NCI-H128 (cell line): Measurements from ENCODE around the gene EXD3.

Experiments used
- DNase-seq: peaks from one replicate; lab custom pipeline; 2025; ENCODE audit not compliant: unreplicated experiment; lab: John Stamatoyannopoulos, UW

The EXD3 gene

DNA sequence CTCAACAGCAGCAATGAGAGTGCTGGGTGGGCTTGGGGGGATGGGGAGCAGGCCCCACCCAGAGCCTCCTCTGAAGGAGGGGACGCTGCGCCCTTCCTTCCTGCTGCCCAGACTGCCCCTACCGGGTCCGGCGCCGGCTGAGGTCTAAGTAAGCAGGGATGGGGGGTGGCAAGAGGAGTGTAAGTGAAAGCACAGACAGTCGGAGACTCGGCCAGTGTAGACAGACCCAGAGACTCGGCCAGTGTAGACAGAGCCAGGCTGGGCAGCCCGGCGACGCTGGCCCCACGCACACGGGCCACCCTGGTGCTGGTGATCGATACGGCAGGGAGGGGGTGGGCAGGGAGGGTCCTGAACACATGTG lies 25.6 kb upstream of the EXD3 start:
- no peak for DNase-seq

DNA sequence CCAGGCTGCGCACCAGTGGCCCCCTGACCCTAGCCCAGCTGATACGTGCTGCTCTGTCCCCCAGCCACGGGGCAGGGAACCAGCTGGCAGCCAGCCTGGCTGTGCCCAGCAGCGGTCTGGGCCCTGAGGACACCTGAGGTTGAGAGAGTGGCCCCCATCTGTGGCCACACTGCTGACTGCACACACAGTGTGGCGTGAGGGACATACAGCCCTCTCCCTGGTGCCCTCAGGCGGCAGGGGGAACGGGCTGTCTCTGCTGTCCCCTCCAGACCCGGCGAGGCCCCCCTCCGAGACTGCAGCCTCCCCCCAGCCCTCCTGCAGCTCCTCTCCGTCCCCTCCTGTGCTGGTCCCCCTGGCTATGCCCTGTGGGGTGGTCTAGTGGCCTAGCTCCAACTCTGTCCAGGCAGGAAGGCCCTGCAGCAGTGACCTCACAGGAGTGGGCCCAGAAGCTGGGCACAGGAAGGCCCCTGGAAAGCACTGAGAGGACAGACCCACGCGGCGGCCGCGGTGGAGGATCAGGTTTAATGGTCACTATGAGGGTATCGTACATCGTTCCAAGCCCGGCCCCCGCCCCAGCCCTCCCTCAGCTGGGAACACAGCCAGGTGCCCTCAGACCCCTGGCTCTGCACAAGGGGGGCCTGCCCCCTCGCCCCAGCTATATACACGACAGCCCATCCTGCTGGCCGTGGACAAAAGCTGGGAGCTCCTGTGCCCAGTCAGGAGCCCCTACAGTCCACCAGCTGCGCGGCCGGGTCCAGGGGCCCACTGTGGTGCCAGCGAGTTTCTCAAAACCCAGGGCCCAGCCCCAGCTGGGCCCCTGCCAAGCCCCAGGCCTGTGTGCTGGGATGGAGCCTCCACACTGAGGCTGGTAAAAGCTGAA lies 25.0 kb upstream of the EXD3 start:
- no peak for DNase-seq

GRCh38 chr9:137446851-137447471 lies 24.0 kb upstream of the EXD3 start:
- no peak for DNase-seq

DNA sequence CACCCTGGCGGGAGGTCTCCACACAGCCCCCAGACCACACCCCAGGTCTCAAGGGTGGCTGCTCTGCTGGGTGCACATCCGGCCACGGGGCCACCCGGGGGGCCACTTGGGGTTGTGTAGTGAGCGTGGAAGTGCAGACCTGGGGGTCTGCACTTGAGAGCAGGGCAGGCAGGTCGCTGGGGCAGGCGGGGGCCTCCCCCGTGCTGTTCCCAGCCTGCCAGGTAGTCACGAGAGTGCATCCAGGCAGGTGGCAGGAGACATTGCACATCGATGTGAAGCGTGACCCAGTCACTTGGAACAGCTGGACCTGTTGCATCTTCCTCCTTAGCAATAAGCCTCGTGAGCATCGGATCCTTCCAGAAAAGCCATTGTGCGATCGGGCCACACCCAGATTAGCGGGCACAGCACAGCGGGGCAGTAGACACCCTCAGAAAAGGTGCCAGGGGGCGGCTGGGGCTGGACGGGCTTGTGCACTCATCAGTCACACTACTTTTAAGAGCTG lies 23.0 kb upstream of the EXD3 start:
- no peak for DNase-seq

DNA sequence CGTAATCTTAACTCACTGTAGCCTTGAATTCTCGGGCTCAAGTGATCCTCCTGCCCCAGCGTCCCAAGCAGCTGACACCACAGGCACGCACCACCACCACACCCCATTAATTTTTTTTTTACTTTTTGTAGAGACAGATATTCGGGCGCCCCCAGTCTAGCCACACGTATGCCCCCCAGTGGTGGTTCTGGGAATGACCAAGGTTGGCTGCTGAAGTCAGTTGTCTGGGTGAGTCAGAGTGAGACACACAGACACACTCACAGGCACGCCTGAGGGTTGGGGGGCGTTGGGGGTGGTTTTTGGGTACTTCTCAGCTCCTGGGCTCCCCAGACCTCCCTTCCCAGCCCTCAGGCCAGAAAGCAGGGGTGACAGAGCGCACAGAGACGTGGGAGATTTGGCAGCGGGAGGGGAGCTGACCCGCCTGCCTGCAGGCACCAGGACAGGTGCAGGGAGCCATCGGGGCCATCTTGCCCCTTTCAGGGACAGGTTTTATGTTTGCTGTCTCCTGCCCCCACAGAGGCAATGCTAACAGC lies 22.4 kb upstream of the EXD3 start:
- DNase-seq, result peak; percentile 74

DNA sequence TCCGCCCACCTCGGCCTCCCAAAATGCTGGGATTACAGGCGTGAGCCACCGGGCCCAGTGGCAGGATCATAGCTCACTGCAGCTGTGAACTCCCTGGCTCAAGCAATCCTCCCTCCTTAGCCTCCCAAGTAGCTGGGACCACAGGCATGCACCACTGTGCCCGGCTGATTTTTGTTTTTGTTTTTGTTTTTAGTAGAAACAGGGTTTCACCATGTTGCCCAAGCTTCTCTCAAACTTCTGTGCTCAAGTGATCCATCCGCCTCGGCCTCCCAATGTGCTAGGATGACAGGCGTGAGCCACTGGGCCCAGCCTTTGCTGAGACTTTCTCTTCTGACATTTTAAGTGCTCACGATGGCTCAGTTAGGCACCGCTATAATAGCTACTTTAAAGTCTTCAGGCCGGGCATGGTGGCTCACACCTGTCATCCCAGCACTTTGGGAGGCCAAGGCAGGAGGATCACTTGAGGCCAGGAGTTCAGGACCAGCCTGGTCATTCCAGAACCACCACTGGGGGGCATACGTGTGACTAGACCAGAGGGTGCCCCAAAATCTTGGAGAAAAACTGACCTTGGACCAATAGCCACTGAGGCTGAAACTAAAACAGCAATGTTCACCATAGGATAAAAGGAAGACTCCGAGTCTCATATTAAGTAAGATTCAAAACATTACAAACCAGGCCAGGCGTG lies 21.3 kb upstream of the EXD3 start:
- no peak for DNase-seq

- no peak for DNase-seq
These were observed 19.0 kb upstream of the EXD3 start for GRCh38 chr9:137441935-137442321.

- peak; percentile 24 for DNase-seq
These were observed 18.4 kb upstream of the EXD3 start, which contains the start of gene ENTPD8 for GRCh38 chr9:137441289-137441934. Gene ENTPD8, minus strand, starts transcription at chr9:137441357. Its CDS starts 3,072 bp downstream, at chr9:137438285.

DNA sequence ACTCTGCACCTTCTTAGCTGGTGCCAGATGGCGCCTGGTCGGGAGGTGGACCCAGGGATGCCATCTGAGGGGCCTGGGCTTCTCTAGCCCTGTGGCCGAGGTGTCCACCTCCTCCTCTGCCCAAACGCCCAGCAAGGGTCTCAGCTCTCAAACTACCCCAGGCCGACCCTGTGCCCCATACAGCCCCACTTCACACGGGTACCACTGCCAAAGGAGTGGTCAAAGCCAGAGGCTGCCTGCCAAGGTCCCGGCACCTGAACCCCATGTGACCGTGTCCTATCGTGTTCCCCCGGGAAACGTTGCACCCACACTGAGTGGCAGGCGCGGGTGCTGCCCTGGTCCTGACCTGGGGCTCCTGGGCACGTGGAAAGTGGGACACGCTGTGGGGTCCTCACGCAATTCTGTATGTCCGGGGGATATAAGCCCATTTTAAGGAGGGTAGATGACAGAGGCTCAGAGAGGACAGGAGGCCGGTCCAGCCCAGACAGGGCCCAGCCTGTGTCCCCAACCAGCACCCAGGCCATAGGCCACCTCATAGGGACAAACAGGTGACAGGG lies 16.3 kb upstream of the EXD3 start:
- DNase-seq, result no peak

DNA sequence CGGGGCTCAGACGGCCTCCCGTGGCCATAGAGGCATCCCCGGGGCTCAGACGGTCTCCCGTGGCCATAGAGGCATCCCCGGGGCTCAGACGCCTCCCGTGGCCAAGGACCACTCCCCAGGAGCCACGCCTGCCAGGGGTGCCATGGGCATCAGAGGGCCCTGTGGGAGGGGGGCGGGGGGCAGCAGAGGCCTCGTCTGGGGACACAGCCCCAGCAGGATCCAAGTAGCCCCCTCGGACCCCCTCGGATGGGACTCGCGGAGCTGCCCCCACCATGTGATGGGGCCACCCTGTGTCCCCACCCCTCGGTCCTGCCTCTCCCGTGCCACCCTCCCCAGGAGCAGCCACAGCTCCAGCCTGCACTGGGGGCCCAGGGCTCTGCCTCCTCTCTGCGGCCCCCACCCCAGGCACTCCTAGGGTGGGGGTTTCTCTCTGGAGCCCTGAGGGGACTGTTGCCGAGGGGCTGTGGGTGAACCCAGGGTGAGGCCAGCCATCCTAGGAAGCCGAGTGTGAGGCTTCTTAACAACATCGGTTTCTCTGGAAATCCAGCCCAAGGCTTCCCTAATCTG lies 15.7 kb upstream of the EXD3 start:
- no peak for DNase-seq

DNA sequence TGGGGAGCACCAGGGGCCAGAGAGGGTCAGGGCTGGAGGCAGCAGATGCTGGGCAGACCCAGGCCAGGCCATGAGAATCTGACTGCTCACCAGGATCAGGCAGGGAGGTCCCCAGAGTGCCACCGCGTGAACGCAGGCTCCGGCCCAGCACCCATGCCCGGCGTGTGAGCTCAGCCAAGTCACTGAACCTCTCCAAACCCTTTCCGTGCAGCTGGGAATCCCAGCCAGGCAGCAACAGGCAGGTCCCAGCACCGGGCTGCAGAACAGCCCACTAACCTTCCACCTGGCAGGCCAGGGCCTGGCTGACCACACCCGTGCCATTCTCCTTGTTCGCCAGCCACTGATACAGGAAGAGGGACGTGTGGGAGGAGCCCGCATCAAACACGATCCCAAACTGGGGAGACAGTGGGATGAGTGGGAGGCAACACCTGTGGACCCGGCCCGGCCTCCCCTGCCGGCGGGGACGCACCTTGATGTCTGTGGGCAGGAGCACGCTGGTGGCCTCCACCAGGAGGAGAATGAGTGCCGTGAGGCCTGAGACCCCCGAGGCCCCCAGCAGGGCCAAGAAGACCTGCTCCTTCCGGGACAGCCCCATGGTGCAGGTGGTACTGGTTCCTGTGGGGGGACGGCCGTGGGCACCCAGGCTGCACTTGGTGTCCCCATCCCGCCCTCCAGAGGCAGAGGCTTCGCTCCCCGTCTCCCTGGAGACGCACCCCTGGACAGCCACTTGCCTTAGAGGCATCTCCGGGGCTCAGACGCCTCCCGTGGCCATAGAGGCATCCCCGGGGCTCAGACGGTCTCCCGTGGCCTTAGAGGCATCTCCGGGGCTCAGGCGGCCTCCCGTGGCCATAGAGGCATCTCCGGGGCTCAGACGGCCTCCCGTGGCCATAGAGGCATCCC lies 15.0 kb upstream of the EXD3 start:
- DNase-seq, result no peak

GRCh38 chr9:137436761-137437600 lies 14.0 kb upstream of the EXD3 start:
- DNase-seq, result no peak

DNA sequence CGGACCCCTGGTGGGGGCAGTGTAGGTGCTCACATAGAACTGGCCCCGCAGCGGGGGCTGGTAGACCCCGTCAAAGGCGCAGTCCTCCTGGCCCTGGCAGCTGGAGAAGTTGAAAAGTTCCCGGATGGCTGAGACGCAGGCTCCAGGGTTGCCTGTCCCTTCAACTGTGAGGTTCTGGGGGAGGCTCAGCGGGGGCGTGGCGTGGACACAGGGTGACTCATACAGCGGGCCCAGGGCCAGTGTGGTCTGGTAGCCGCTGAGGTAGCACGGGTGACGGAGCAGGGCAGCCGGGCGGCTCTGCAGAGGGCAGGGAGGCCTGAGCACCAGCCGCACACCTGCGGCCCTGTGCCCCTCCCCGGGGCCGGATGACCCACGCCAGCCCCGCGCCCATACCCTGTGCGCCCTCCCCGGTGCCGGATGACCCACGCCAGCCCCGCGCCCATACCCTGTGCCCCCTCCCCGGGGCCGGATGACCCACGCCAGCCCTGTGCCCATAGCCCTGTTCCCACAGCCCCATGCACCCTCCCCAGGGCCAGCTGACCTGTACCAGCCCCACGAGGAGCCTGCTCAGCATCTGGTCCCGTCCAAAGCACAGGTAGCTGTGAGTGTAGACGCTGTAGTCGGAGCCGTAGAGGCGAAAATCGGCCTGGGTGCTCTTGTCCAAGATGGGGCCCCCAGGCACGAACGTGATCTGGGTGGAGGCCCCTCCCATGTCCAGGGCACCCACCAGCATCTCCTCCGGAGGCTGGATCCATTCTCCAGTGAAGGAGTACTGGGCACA lies 13.2 kb upstream of the EXD3 start:
- DNase-seq, result no peak

- DNase-seq, result no peak
These were observed 12.5 kb upstream of the EXD3 start for GRCh38 chr9:137435381-137435891.

- DNase-seq, result no peak
These were observed 11.8 kb upstream of the EXD3 start for GRCh38 chr9:137434498-137435380.

DNA sequence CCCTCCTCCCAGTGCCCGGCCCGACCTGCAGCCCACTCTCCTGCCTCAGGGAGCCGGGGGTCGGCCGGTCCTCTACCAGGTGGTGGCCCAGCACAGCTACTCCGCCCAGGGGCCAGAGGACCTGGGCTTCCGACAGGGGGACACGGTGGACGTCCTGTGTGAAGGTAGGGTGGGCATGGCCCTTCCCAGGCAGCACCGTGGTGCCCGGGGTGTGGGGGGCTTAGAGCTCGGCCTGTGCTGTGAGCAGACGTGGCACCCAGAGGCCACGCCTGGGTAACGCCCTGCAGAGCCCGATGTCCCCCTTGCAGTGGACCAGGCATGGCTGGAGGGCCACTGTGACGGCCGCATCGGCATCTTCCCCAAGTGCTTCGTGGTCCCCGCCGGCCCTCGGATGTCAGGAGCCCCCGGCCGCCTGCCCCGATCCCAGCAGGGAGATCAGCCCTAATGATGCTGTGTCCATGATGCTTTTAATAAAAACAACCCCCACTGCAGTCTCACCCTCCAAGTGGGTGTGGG lies 11.0 kb upstream of the EXD3 start:
- no peak for DNase-seq
